Keratinocyte (primary cell): ENCODE measurements around the gene MARCHF10. TPM values are rescaled to one million over a fixed set of nuclear protein-coding genes. Genes with fewer than 3 reads are reported as not detected.

ENCODE experiments used
- DNase-seq: peaks from one replicate; pipeline ENCODE4 v3.0.0-alpha.2; 2011; ENCODE audit warnings: low read depth, missing footprints, low spot score
- FAIRE-seq: peaks from 2 replicates; lab custom pipeline; 2011; peaks lifted over from hg19 to GRCh38; lab: Jason Lieb, UNC
- H2AFZ ChIP-seq: 2 replicates; pipeline ENCODE4 v1.6.0; 2012; ENCODE audit warnings: low read length, control low read depth, inconsistent platforms; ENCODE audit not compliant: control insufficient read depth
- H3K27ac ChIP-seq: 2 replicates; pipeline ENCODE4 v1.5.1; 2011; ENCODE audit warnings: low read length; ENCODE audit not compliant: control insufficient read depth, insufficient read depth
- H3K27me3 ChIP-seq: 3 replicates; pipeline ENCODE4 v1.6.0; 2011; ENCODE audit warnings: low read length; ENCODE audit not compliant: control insufficient read depth, insufficient read depth; ENCODE audit errors: extremely low read depth
- H3K36me3 ChIP-seq, 2 experiments: 2 replicates in 1 of 2; 3 replicates in 1 of 2; pipeline ENCODE4 v1.5.1; 2011; ENCODE audit warnings: low read length in 2 of 2, mild to moderate bottlenecking in 1 of 2; ENCODE audit not compliant: control insufficient read depth in 2 of 2, insufficient read depth in 2 of 2; ENCODE audit errors: extremely low read depth in 1 of 2
- H3K4me1 ChIP-seq: 3 replicates; pipeline ENCODE4 v1.5.1; 2011; ENCODE audit warnings: low read length; ENCODE audit not compliant: control insufficient read depth, insufficient read depth; ENCODE audit errors: extremely low read depth
- H3K4me2 ChIP-seq: 3 replicates; pipeline ENCODE4 v1.6.0; 2011; ENCODE audit warnings: low read depth, low read length; ENCODE audit not compliant: control insufficient read depth, insufficient read depth; ENCODE audit errors: extremely low read depth
- H3K4me3 ChIP-seq, 3 experiments: fragments of 200-600 bp in 1 of 3; sonication (generic) in 1 of 3; 2 replicates in 2 of 3; 3 replicates in 1 of 3; pipeline ENCODE4 v1.5.1; 2011 to 2016; ENCODE audit warnings: low read length in 3 of 3, mild to moderate bottlenecking in 3 of 3, control low read depth in 2 of 3, inconsistent platforms in 1 of 3, low read depth in 1 of 3, mixed read lengths in 1 of 3, mixed run types in 1 of 3, moderate library complexity in 1 of 3; ENCODE audit not compliant: control insufficient read depth in 2 of 3, insufficient read depth in 2 of 3; ENCODE audit errors: extremely low read depth in 1 of 3
- H3K79me2 ChIP-seq: 2 replicates; pipeline ENCODE4 v1.6.0; 2012; ENCODE audit warnings: low read length; ENCODE audit not compliant: control insufficient read depth, insufficient read depth
- H3K9ac ChIP-seq: 3 replicates; pipeline ENCODE4 v1.6.0; 2011; ENCODE audit warnings: low read length; ENCODE audit not compliant: control insufficient read depth, insufficient read depth; ENCODE audit errors: extremely low read depth
- H3K9me1 ChIP-seq: 3 replicates; pipeline ENCODE4 v1.6.0; 2011; ENCODE audit warnings: low read length; ENCODE audit not compliant: control insufficient read depth, insufficient read depth; ENCODE audit errors: extremely low read depth
- H3K9me3 ChIP-seq: 2 replicates; pipeline ENCODE4 v1.5.1; 2012; ENCODE audit warnings: low read depth, low read length; ENCODE audit not compliant: control insufficient read depth
- H4K20me1 ChIP-seq: 3 replicates; pipeline ENCODE4 v1.6.0; 2011; ENCODE audit warnings: low read length; ENCODE audit not compliant: control insufficient read depth, insufficient read depth; ENCODE audit errors: extremely low read depth
- CTCF ChIP-seq, 3 experiments: IDR thresholded peaks in 1 of 3; conservative IDR thresholded peaks in 1 of 3; optimal IDR thresholded peaks in 1 of 3; 2 replicates in 2 of 3; 3 replicates in 1 of 3; pipeline versions ENCODE3 to v1.5.1; 2011; ENCODE audit warnings: low read length in 3 of 3, mild to moderate bottlenecking in 3 of 3, moderate library complexity in 2 of 3, control low read depth in 1 of 3, inconsistent platforms in 1 of 3; ENCODE audit not compliant: insufficient read depth in 2 of 3; ENCODE audit errors: extremely low read depth in 1 of 3
- EZH2 ChIP-seq: IDR thresholded peaks from one replicate; pipeline ENCODE4 v1.6.1; 2012; ENCODE audit warnings: inconsistent platforms, mild to moderate bottlenecking, low read length, moderate library complexity
- dilution Hi-C: fragments of 300-500 bp; cut with MboI; formaldehyde crosslinking; loops from one replicate; pipeline ENCODE4 v1.7.0; 2020; ENCODE audit warnings: low sequenced_read_pairs; ENCODE audit not compliant: extremely low pct_ligation_motif_present
- polyA plus RNA-seq, 5 experiments: library from polyadenylated mRNA; depleted of rRNA in 3 of 5; stranded (reverse) in 3 of 5; stranded (forward) in 1 of 5; unstranded in 1 of 5; fragments of >200 nt; gene quantifications; 1 replicate in 1 of 5; 2 replicates in 3 of 5; 3 replicates in 1 of 5; pipeline versions ENCODE4 v1.2.1 to v1.2.3, GENCODE V29; 2011 to 2012; ENCODE audit warnings: missing spikeins in 2 of 5, low read depth in 1 of 5, low replicate concordance in 1 of 5

MARCHF10 gene
- polyA plus RNA-seq, 1 donor (not counting 4 experiments of a cell fraction or from before 2014, with no cell fraction given): not detected

GRCh38 chr17:62660629-62661118 is 147.4 kb downstream of the MARCHF10 start:
- H3K27me3 ChIP-seq: no peaks in the 10 kb centered on the region
- FAIRE-seq (no peak), DNase-seq (no peak)
- H3K9ac ChIP-seq: no peak overlapping the region
- no peak overlapping the region for H3K4me3 ChIP-seq
- H3K79me2 ChIP-seq: no peaks in the 10 kb centered on the region
- H3K9me3 ChIP-seq: no peaks in the 10 kb centered on the region
- dilution Hi-C loops: no loop called here
- no peaks in the 10 kb centered on the region for H3K9me1 ChIP-seq
- no peak overlapping the region for H3K27ac ChIP-seq
- peaks cover 0 to 6% of the 10 kb centered on the region in 2 experiments for H3K36me3 ChIP-seq
- TF ChIP-seq CTCF (optimal IDR thresholded peaks at IDR 0.05 in 1 of 3, IDR thresholded peaks at IDR 0.05 in 1 of 3, conservative IDR thresholded peaks at IDR 0.05 in 1 of 3; ENCODE audit: extremely low read depth in 1 of 3, insufficient read depth in 2 of 3, low read length in 3 of 3): no peak
- no peak for TF ChIP-seq EZH2
- H2AFZ ChIP-seq: no peak overlapping the region
- H3K4me1 ChIP-seq: no peaks in the 10 kb centered on the region
- H3K4me2 ChIP-seq: no peak overlapping the region
- no peaks in the 10 kb centered on the region for H4K20me1 ChIP-seq

GRCh38 chr17:62658136-62658920 is 149.8 kb downstream of the MARCHF10 start:
- no peak overlapping the region for H3K27ac ChIP-seq
- no peaks in the 10 kb centered on the region for H3K9me3 ChIP-seq
- H3K79me2 ChIP-seq: no peaks in the 10 kb centered on the region
- no peaks in the 10 kb centered on the region for H3K9me1 ChIP-seq
- H3K36me3 ChIP-seq: peaks cover 0 to 2% of the 10 kb centered on the region in 2 experiments
- H2AFZ ChIP-seq: no peak overlapping the region
- no peak overlapping the region for H3K4me2 ChIP-seq
- DNase-seq (no peak), FAIRE-seq (no peak)
- H3K9ac ChIP-seq: no peak overlapping the region
- no peaks in the 10 kb centered on the region for H4K20me1 ChIP-seq
- TF ChIP-seq EZH2 (no peak), CTCF (optimal IDR thresholded peaks at IDR 0.05 in 1 of 3, IDR thresholded peaks at IDR 0.05 in 1 of 3, conservative IDR thresholded peaks at IDR 0.05 in 1 of 3; ENCODE audit: extremely low read depth in 1 of 3, insufficient read depth in 2 of 3, low read length in 3 of 3) (no peak)
- no peak overlapping the region for H3K4me3 ChIP-seq
- dilution Hi-C loops: no loop called here
- no peaks in the 10 kb centered on the region for H3K27me3 ChIP-seq
- H3K4me1 ChIP-seq: no peaks in the 10 kb centered on the region
